ENCODE results near the gene MMP24OS. TPM values are rescaled to one million over a fixed set of nuclear protein-coding genes. Genes with fewer than 3 reads are reported as not detected.

The MMP24OS gene
- polyA plus RNA-seq, 3 donors, result 9.5 to 43.9 (median 9.6) TPM

- H3K9me3 ChIP-seq (replicated peaks in 1 of 2; ENCODE audit: control insufficient read depth in 1 of 2, insufficient read depth in 1 of 2, low read length in 2 of 2), result no peaks in the 10 kb centered on the region
- no peak for TF ChIP-seq CTCF (IDR thresholded peaks at IDR 0.05)
- Mint-ChIP-seq H3K9me3 (peaks cover 0 to 1% (median 0%) of the 10 kb centered on the region in 7 donors), H3K4me3 (peak overlapping the region; percentile 95 to 97), H3K4me1 (peaks cover 15% of the 10 kb centered on the region), H3K36me3 (peaks cover 44 to 57% of the 10 kb centered on the region in 2 donors), H3K27me3 (ENCODE audit: low read depth in 3 of 3) (no peaks in the 10 kb centered on the region), H3K27ac (peak overlapping the region; percentile 95 to 99 (median 98))
- H4K20me1 ChIP-seq (ENCODE audit: insufficient read depth, low read length), result peaks cover 41% of the 10 kb centered on the region
- no peak for DNase-seq
- H2AFZ ChIP-seq (ENCODE audit: insufficient read depth, low read depth, low read length, poor library complexity, severe bottlenecking), result peak overlapping the region; percentile 53
- H3K36me3 ChIP-seq (replicated peaks in 1 of 2; ENCODE audit: control insufficient read depth in 1 of 2, insufficient read depth in 2 of 2, low read length in 2 of 2), result peaks cover 35 to 60% of the 10 kb centered on the region in 2 donors
- H3K4me1 ChIP-seq (ENCODE audit: control insufficient read depth in 1 of 2, insufficient read depth in 2 of 2, low read length in 2 of 2), result peaks cover 14 to 22% of the 10 kb centered on the region in 2 donors
- peak overlapping the region; percentile 65 to 94 (median 91) for H3K4me3 ChIP-seq (replicated peaks in 1 of 3; ENCODE audit: low read depth in 2 of 3, low read length in 3 of 3)
- peak overlapping the region; percentile 93 for H3K9ac ChIP-seq (ENCODE audit: insufficient read depth, low read length, poor library complexity, severe bottlenecking)
- 16% methylated on average over 5 of the region's 10 CpGs for WGBS (ENCODE audit: insufficient coverage)
- intact Hi-C loops (cut with micrococcal nuclease), result loop anchor here in 1 of 2 donors (10.0 kb wide), 1 partner anchor 132 kb away; the partner anchor contains the start of gene EDEM2
- H3K79me2 ChIP-seq (ENCODE audit: insufficient read depth, low read length), result peaks cover 37% of the 10 kb centered on the region
- H3K27me3 ChIP-seq (ENCODE audit: control insufficient read depth in 2 of 2, insufficient read depth in 2 of 2, low read length in 2 of 2), result no peaks in the 10 kb centered on the region
- peak overlapping the region; percentile 62 to 97 for H3K27ac ChIP-seq (ENCODE audit: low read depth in 1 of 2, low read length in 2 of 2)
- peak overlapping the region; percentile 98 for H3K4me2 ChIP-seq (replicated peaks; ENCODE audit: extremely low read depth, low read length, poor library complexity, severe bottlenecking)
Observed at GRCh38 chr20:35277127-35277526, 795 bp downstream of the MMP24OS start.

- H3K27ac Mint-ChIP-seq, result peak overlapping the region in 6 of 7 donors; percentile 42 to 99 (median 98)
- H3K9me3 Mint-ChIP-seq, result peaks cover 0 to 1% (median 0%) of the 10 kb centered on the region in 7 donors
- Histone ChIP-seq H3K9me3 (replicated peaks in 1 of 2; ENCODE audit: control insufficient read depth in 1 of 2, insufficient read depth in 1 of 2, low read length in 2 of 2) (no peaks in the 10 kb centered on the region), H4K20me1 (ENCODE audit: insufficient read depth, low read length) (peaks cover 41% of the 10 kb centered on the region), H3K36me3 (replicated peaks in 1 of 2; ENCODE audit: control insufficient read depth in 1 of 2, insufficient read depth in 2 of 2, low read length in 2 of 2) (peaks cover 39 to 59% of the 10 kb centered on the region in 2 donors), H3K4me3 (replicated peaks in 1 of 3; ENCODE audit: low read depth in 2 of 3, low read length in 3 of 3) (peak overlapping the region in 1 of 3 experiments; percentile 94), H3K79me2 (ENCODE audit: insufficient read depth, low read length) (peaks cover 31% of the 10 kb centered on the region), H3K9ac (ENCODE audit: insufficient read depth, low read length, poor library complexity, severe bottlenecking) (no peak overlapping the region), H3K4me1 (ENCODE audit: control insufficient read depth in 1 of 2, insufficient read depth in 2 of 2, low read length in 2 of 2) (peaks cover 14 to 22% of the 10 kb centered on the region in 2 donors), H2AFZ (ENCODE audit: insufficient read depth, low read depth, low read length, poor library complexity, severe bottlenecking) (no peak overlapping the region), H3K27ac (ENCODE audit: low read depth in 1 of 2, low read length in 2 of 2) (peak overlapping the region; percentile 62 to 97), H3K27me3 (ENCODE audit: control insufficient read depth in 2 of 2, insufficient read depth in 2 of 2, low read length in 2 of 2) (no peaks in the 10 kb centered on the region), H3K4me2 (replicated peaks; ENCODE audit: extremely low read depth, low read length, poor library complexity, severe bottlenecking) (peak overlapping the region; percentile 98)
- 100% methylated on average over 2 of the region's 6 CpGs for WGBS (ENCODE audit: insufficient coverage)
- peaks cover 47 to 58% of the 10 kb centered on the region in 2 donors for H3K36me3 Mint-ChIP-seq
- no peak for DNase-seq
- no peak overlapping the region for H3K4me3 Mint-ChIP-seq
- intact Hi-C loops (cut with micrococcal nuclease), result loop anchor here in 1 of 2 donors (10.0 kb wide), 1 partner anchor 132 kb away; the partner anchor contains the start of gene EDEM2
- H3K4me1 Mint-ChIP-seq, result peaks cover 15% of the 10 kb centered on the region
- no peak for TF ChIP-seq CTCF (IDR thresholded peaks at IDR 0.05)
- H3K27me3 Mint-ChIP-seq (ENCODE audit: low read depth in 3 of 3), result no peaks in the 10 kb centered on the region
Observed at GRCh38 chr20:35276408-35276807, 1.5 kb downstream of the MMP24OS start.
